Activated CD4-positive, alpha-beta memory T cell treated with anti-CD3 and anti-CD28 coated beads for 36 hours (primary cell): ENCODE results near the gene EYS. TPM values are rescaled to one million over a fixed set of nuclear protein-coding genes. Genes with fewer than 3 reads are reported as not detected.

Experiments used
- CTCF ChIA-PET: fragments of 350-600 bp; sonication (Branson Sonifier 250); formaldehyde crosslinking; loops from one replicate; lab custom pipeline; 2021; ENCODE audit warnings: antibody characterized with exemption, inconsistent platforms; lab: Charles Lee
- POLR2A ChIA-PET: fragments of 350-600 bp; sonication (Branson Sonifier 250); formaldehyde crosslinking; loops from one replicate; lab custom pipeline; 2021; ENCODE audit warnings: antibody characterized with exemption; lab: Charles Lee
- DNase-seq: peaks from one replicate; pipeline ENCODE4 v3.0.0-alpha.2; 2020
- H3K27ac Mint-ChIP-seq: one replicate; pipeline ENCODE4 v1.8.0; 2021; ENCODE audit warnings: mixed read lengths
- H3K27me3 Mint-ChIP-seq: one replicate; pipeline ENCODE4 v1.8.0; 2021; ENCODE audit warnings: mixed read lengths
- H3K36me3 Mint-ChIP-seq: one replicate; pipeline ENCODE4 v1.8.0; 2021; ENCODE audit warnings: mixed read lengths
- H3K4me1 Mint-ChIP-seq: one replicate; pipeline ENCODE4 v1.8.0; 2021; ENCODE audit warnings: low read depth, mixed read lengths
- H3K4me3 Mint-ChIP-seq: one replicate; pipeline ENCODE4 v1.8.0; 2021; ENCODE audit warnings: mild to moderate bottlenecking, mixed read lengths
- H3K9me3 Mint-ChIP-seq: one replicate; pipeline ENCODE4 v1.8.0; 2021; ENCODE audit warnings: mixed read lengths
- intact Hi-C: fragments of 100-400 bp; cut with micrococcal nuclease; formaldehyde crosslinking; loops from one replicate; pipeline ENCODE4 v1.15.1; 2023
- total RNA-seq, 2 experiments: library from RNA; stranded (reverse); gene quantifications; one replicate each; pipeline ENCODE4 v1.2.3, GENCODE V29; 2021

Gene EYS
- total RNA-seq, 2 experiments from 2014 or later: not detected

GRCh38 chr6:63817492-63818050, 1889.5 kb downstream of the EYS start:
- Mint-ChIP-seq H3K27me3 (peaks cover 15% of the 10 kb centered on the region), H3K4me3 (no peak overlapping the region)
- CTCF ChIA-PET: interaction anchor here (0.5 kb wide), 1 partner anchor 9 kb away, joined by 3 read pairs; no protein-coding TSS in a partner anchor

GRCh38 chr6:63816982-63817436, 1890.0 kb downstream of the EYS start:
- H3K4me3 Mint-ChIP-seq: no peak overlapping the region
- intact Hi-C loops: no loop called here
- no peak overlapping the region for H3K27ac Mint-ChIP-seq
- CTCF ChIA-PET: no interaction called here
- no peaks in the 10 kb centered on the region for H3K4me1 Mint-ChIP-seq
- POLR2A ChIA-PET: no interaction called here
- H3K27me3 Mint-ChIP-seq: peaks cover 15% of the 10 kb centered on the region
- H3K9me3 Mint-ChIP-seq: no peaks in the 10 kb centered on the region
- no peaks in the 10 kb centered on the region for H3K36me3 Mint-ChIP-seq
- DNase-seq: no peak

More at GRCh38 chr6:63817492-63818050, 1889.5 kb downstream of the EYS start:
- Mint-ChIP-seq H3K27ac (no peak overlapping the region), H3K4me1 (no peaks in the 10 kb centered on the region), H3K36me3 (no peaks in the 10 kb centered on the region), H3K9me3 (no peaks in the 10 kb centered on the region)
- intact Hi-C loops: no loop called here
- no peak for DNase-seq
- POLR2A ChIA-PET: no interaction called here

- DNase-seq: no peak
- CTCF ChIA-PET: no interaction called here
- intact Hi-C loops: no loop called here
Observed at GRCh38 chr6:63816401-63816981, 1890.5 kb downstream of the EYS start.

GRCh38 chr6:63814459-63814858, 1892.6 kb downstream of the EYS start:
- POLR2A ChIA-PET: no interaction called here

More at GRCh38 chr6:63816401-63816981, 1890.5 kb downstream of the EYS start:
- H3K9me3 Mint-ChIP-seq: no peaks in the 10 kb centered on the region
- no peaks in the 10 kb centered on the region for H3K4me1 Mint-ChIP-seq
- no peak overlapping the region for H3K27ac Mint-ChIP-seq
- H3K4me3 Mint-ChIP-seq: no peak overlapping the region
- peaks cover 13% of the 10 kb centered on the region for H3K27me3 Mint-ChIP-seq
- POLR2A ChIA-PET: no interaction called here
- H3K36me3 Mint-ChIP-seq: no peaks in the 10 kb centered on the region

GRCh38 chr6:63813566-63814120, 1893.4 kb downstream of the EYS start:
- CTCF ChIA-PET: no interaction called here
- no peaks in the 10 kb centered on the region for H3K36me3 Mint-ChIP-seq
- no peaks in the 10 kb centered on the region for H3K4me1 Mint-ChIP-seq
- no peak overlapping the region for H3K27ac Mint-ChIP-seq
- no peaks in the 10 kb centered on the region for H3K9me3 Mint-ChIP-seq
- peaks cover 9% of the 10 kb centered on the region for H3K27me3 Mint-ChIP-seq
- intact Hi-C loops: no loop called here
- DNase-seq: no peak
- no peak overlapping the region for H3K4me3 Mint-ChIP-seq
- POLR2A ChIA-PET: no interaction called here

More at GRCh38 chr6:63814459-63814858, 1892.6 kb downstream of the EYS start:
- intact Hi-C loops: no loop called here
- Mint-ChIP-seq H3K4me1 (no peaks in the 10 kb centered on the region), H3K36me3 (no peaks in the 10 kb centered on the region), H3K4me3 (no peak overlapping the region), H3K9me3 (no peaks in the 10 kb centered on the region), H3K27me3 (peaks cover 10% of the 10 kb centered on the region), H3K27ac (no peak overlapping the region)
- CTCF ChIA-PET: interaction anchor here (1.3 kb wide), 1 partner anchor 215 kb away, joined by 6 read pairs; no protein-coding TSS in a partner anchor
- DNase-seq: no peak

GRCh38 chr6:63808576-63808975, 1898.5 kb downstream of the EYS start:
- no peak for DNase-seq
- POLR2A ChIA-PET: no interaction called here
- Mint-ChIP-seq H3K4me1 (no peaks in the 10 kb centered on the region), H3K36me3 (no peaks in the 10 kb centered on the region), H3K27me3 (peaks cover 2% of the 10 kb centered on the region), H3K4me3 (no peak overlapping the region), H3K27ac (no peak overlapping the region), H3K9me3 (no peaks in the 10 kb centered on the region)
- CTCF ChIA-PET: no interaction called here
- intact Hi-C loops: no loop called here

GRCh38 chr6:63807056-63807455, 1900.0 kb downstream of the EYS start:
- CTCF ChIA-PET: no interaction called here
- POLR2A ChIA-PET: no interaction called here
- intact Hi-C loops: no loop called here
- H3K9me3 Mint-ChIP-seq: no peaks in the 10 kb centered on the region
- H3K4me3 Mint-ChIP-seq: no peak overlapping the region
- peaks cover 1% of the 10 kb centered on the region for H3K27me3 Mint-ChIP-seq
- H3K36me3 Mint-ChIP-seq: no peaks in the 10 kb centered on the region
- no peaks in the 10 kb centered on the region for H3K4me1 Mint-ChIP-seq
- H3K27ac Mint-ChIP-seq: no peak overlapping the region
- no peak for DNase-seq

GRCh38 chr6:63806573-63806913, 1900.5 kb downstream of the EYS start:
- Mint-ChIP-seq H3K36me3 (no peaks in the 10 kb centered on the region), H3K9me3 (no peaks in the 10 kb centered on the region), H3K4me1 (no peaks in the 10 kb centered on the region), H3K27ac (no peak overlapping the region), H3K27me3 (peaks cover 1% of the 10 kb centered on the region), H3K4me3 (no peak overlapping the region)
- POLR2A ChIA-PET: no interaction called here
- CTCF ChIA-PET: no interaction called here
- intact Hi-C loops: no loop called here
- DNase-seq: no peak

- no peak overlapping the region for H3K4me3 Mint-ChIP-seq
- CTCF ChIA-PET: no interaction called here
- H3K9me3 Mint-ChIP-seq: no peaks in the 10 kb centered on the region
- DNase-seq: no peak
- no peaks in the 10 kb centered on the region for H3K36me3 Mint-ChIP-seq
- H3K27me3 Mint-ChIP-seq: no peaks in the 10 kb centered on the region
- POLR2A ChIA-PET: no interaction called here
- no peak overlapping the region for H3K27ac Mint-ChIP-seq
- intact Hi-C loops: no loop called here
- no peaks in the 10 kb centered on the region for H3K4me1 Mint-ChIP-seq
Observed at GRCh38 chr6:63805808-63806572, 1901.0 kb downstream of the EYS start.

GRCh38 chr6:63805345-63805744, 1901.7 kb downstream of the EYS start:
- H3K4me3 Mint-ChIP-seq: no peak overlapping the region
- no peaks in the 10 kb centered on the region for H3K36me3 Mint-ChIP-seq
- no peaks in the 10 kb centered on the region for H3K9me3 Mint-ChIP-seq
- ChIA-PET POLR2A (no interaction called here), CTCF (no interaction called here)
- H3K27me3 Mint-ChIP-seq: no peaks in the 10 kb centered on the region
- intact Hi-C loops: no loop called here
- H3K4me1 Mint-ChIP-seq: no peaks in the 10 kb centered on the region
- no peak overlapping the region for H3K27ac Mint-ChIP-seq
- DNase-seq: no peak

GRCh38 chr6:63804381-63804956, 1902.6 kb downstream of the EYS start:
- POLR2A ChIA-PET: no interaction called here
- CTCF ChIA-PET: interaction anchor here (0.8 kb wide), 1 partner anchor 14 kb away, joined by 3 read pairs; no protein-coding TSS in a partner anchor
- intact Hi-C loops: no loop called here
- H3K27me3 Mint-ChIP-seq: no peaks in the 10 kb centered on the region
- no peak overlapping the region for H3K27ac Mint-ChIP-seq
- H3K4me3 Mint-ChIP-seq: no peak overlapping the region
- no peak for DNase-seq
- no peaks in the 10 kb centered on the region for H3K9me3 Mint-ChIP-seq
- no peaks in the 10 kb centered on the region for H3K36me3 Mint-ChIP-seq
- H3K4me1 Mint-ChIP-seq: no peaks in the 10 kb centered on the region

GRCh38 chr6:63803371-63803770, 1903.7 kb downstream of the EYS start:
- no peak overlapping the region for H3K27ac Mint-ChIP-seq
- no peaks in the 10 kb centered on the region for H3K4me1 Mint-ChIP-seq
- no peaks in the 10 kb centered on the region for H3K9me3 Mint-ChIP-seq
- H3K27me3 Mint-ChIP-seq: no peaks in the 10 kb centered on the region
- intact Hi-C loops: no loop called here
- ChIA-PET CTCF (no interaction called here), POLR2A (no interaction called here)
- DNase-seq: no peak
- no peaks in the 10 kb centered on the region for H3K36me3 Mint-ChIP-seq
- no peak overlapping the region for H3K4me3 Mint-ChIP-seq
